GM21360 (cell line): ENCODE data around the gene GASK1A.
"Not testable (repeated sequence)": the region's sequence is repeated elsewhere in the genome, so short reads cannot be mapped to it uniquely, and the experiment has no call there.

Source experiments
- ATAC-seq: cut with Tn5 transposase; IDR thresholded peaks from one replicate; pipeline ENCODE4 v1.9.1; 2021; ENCODE audit warnings: mild to moderate bottlenecking, moderate library complexity; ENCODE audit not compliant: unreplicated experiment

Gene GASK1A

DNA sequence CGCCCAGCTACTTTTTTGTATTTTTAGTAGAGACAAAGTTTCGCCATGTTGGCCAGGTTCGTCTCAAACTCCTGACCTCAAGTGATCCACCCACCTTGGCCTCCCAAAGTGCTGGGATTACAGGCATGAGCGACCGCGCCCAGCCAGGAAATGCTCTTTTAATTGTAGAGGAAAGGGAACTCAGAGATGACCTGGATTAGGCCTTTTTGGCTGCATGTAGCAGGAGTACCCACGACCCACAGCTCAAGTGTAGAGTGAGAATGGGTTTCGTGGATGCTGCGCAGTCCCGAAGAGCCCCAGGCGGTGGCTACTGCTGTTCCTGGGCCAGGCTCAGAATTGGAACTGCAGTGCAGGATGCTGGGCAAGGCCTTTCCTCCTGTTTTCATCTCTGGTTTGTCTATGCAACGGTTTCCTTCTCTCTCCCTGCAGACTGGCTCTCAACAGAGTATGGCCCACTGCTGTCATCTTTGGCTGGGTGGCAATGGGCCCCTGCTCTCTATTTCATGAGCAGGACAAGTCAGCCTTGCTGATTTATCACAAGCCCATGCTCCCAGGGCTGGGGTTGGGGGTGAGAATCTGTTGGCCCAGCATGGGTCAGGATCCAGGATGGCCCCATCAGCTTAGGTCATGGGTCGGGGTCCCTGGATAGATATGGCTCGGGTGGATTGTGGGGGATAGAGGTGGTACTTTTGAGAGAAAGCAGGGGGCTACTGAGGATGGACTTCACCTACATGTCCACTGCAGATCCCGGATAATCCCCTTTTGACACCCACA lies 51.2 kb downstream of the GASK1A start:
- ATAC-seq: no peak

DNA sequence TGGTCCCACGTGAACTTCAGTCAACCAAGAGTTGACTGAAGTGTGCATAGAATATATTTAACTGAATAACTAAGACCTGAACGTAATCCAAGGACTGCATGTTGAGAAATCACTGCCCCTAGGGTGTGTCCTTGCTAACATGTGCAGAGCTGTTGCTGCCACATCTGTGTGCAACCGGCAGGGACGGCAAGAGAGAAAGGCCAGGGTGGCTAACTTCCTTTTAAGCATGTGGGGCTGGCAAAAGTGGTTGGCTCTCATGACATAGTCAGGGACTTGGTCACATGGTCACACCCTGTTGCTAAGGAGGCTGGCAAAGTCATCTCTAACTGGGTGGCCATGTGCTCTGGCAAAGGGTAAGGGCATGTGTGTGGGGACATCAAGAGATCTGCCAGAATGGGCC lies 52.4 kb downstream of the GASK1A start:
- ATAC-seq: no peak

GRCh38 chr3:43031889-43032545 lies 52.9 kb downstream of the GASK1A start:
- ATAC-seq: no peak

- no peak for ATAC-seq
These were observed 53.8 kb downstream of the GASK1A start for GRCh38 chr3:43032646-43033628.

GRCh38 chr3:43034200-43034599 lies 55.1 kb downstream of the GASK1A start:
- no peak for ATAC-seq

GRCh38 chr3:43034911-43035310 lies 55.8 kb downstream of the GASK1A start:
- no peak for ATAC-seq

GRCh38 chr3:43035801-43036365 lies 56.8 kb downstream of the GASK1A start:
- no peak for ATAC-seq

DNA sequence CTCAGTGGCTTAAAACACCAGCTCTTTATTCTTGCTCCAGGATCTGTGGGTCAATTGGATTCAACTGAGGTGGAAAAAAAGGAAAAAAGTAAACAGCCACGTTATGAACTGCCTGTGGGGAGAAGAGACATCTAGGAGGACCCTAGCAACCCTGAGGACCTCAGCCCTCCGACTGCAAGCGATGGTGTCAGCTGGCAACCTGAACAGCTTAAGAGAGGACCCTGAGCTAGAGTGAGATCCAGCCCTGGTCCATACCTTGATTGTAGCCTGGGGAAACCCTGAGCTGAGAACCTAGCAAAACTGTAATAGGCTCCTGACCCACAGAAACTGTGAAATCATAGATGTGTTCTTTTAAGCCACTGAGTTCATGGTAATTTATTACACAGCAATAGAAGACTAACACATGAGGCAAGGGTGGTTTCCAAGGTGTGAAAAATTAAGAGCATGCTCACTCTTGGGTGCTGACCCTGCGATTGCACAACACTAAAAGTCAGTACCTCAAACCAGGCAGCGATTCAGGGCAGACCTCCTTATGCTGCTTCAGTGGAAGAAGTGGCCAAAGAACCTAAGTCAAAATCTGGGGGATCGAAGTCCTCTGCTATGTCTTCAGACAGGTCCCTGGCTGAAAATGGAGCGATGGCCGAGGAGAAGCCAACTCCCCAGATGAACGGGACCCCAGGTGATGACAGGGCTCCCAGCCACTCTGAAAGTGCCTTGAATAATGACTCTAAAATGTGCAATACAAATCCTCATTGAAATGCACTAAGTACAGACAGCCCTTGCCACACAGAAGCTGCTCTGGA lies 57.7 kb downstream of the GASK1A start:
- ATAC-seq: no peak

GRCh38 chr3:43038010-43038409 lies 58.9 kb downstream of the GASK1A start:
- ATAC-seq: no peak

DNA sequence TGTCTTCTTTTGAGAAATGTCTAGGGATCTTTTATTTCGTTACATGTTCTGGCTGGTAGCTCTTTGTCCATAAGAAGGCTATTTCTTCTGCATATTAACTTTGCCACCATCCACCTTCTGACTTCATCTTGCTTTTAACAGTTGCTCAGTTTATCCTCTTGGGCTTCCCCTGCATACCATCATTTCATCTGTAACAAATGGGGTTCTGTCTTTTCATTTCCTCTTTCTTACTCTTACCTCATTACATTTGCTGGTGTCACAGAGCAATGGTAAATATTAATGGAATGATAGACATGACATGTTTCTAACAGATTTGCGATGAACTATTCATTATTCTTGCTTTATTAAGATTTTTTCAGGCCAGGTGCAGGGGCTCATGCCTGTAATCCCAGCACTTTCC lies 62.4 kb downstream of the GASK1A start:
- no peak for ATAC-seq

- ATAC-seq: no peak
These were observed 64.1 kb downstream of the GASK1A start for GRCh38 chr3:43043071-43043766.

DNA sequence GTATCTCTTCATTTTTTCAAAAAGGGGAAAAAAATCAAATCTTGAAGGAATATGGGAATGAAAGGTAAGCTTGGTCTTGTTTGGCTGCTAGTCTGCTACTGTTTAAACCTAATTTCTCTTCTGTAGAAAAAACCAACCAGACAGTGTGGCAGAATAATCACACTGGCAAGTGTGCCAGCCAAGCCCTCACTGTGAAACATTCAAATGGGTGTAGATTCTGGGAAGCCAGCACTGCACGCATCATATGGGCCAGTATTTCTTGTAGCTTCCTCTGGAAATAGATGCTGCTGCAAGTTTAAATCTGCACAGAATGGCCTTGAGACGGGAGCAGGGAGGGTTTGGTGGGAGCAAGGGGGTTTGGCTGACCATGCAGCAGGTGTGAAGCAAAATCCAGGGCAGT lies 64.7 kb downstream of the GASK1A start:
- no peak for ATAC-seq

- ATAC-seq: not testable (repeated sequence)
These were observed 66.0 kb downstream of the GASK1A start for GRCh38 chr3:43045079-43045478.

DNA sequence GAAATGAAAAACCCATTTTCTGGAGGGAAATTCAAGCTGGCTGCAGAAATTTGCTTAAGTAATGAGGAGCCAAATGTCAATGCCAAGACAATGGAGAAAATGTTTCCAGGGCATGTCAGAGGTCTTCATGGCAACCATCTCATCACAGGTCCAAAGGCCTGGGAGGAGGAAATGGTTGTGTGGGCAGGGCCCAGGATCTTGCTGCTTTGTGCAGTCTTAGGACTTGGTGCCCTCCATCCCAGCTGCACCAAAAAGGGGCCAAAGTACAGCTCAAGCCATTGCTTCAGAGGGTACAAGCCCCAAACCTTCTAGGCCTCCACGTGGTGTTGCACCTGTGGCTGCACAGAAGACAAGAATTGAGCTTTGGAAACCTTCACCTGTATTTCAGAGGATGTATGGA lies 67.5 kb downstream of the GASK1A start:
- ATAC-seq: no peak

DNA sequence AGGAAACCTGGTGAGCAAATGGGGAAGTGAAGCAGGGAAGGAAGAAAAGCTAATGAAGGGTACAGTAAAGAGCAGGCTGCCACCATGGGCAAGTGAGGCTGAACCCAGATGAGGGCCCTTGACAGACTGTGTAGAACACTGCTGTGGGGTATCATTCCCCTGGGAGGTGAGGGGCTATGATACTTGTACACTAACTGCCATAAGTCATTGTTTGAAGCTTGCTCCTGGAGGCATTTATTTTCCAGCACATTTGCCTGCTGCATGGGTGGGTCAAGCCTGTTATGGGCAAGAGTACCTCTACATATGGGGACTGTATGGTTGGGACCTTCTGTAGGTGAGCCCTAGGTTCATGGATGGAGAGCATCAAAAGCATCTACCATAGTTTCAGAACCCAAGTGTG lies 69.4 kb downstream of the GASK1A start:
- no peak for ATAC-seq

GRCh38 chr3:43053291-43053690 lies 74.2 kb downstream of the GASK1A start:
- ATAC-seq: no peak

DNA sequence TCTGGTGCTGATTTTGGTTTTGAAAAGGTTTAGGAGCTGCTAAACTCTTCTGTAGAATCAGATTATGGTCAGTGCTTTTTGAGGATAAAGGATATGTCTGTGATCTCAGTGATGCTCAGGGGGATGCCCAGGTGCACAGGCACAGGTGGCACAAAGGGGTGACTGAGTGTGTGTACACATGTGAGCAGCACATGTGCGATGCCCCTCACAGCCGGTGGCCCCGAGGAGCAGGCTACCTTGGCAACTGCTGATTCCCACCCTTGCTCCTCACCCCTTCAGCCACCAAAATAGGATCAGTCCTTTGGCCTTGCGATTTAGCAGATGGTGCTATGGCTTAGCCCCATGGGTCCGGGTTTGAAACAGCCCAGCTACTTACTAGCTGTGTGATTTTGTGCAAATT lies 75.6 kb downstream of the GASK1A start:
- no peak for ATAC-seq

DNA sequence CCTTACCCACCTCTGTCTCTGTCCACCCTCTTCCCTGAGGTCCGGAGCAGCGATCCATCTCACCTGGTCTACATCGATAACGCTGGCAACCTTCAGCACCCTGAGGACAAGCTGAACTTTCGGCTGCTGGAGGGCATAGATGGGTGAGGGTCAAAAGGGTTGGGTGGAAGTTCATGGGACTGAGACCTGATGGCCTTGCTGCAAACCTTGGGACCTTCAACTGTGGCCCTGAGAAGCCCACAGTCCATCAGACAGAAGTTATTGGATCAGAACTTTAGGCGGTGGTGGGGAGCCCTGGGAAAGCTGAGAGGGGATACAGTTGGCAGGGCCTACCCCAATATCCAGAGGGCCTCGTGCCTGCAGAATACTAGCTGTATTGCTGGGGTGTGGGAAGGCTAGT lies 76.3 kb downstream of the GASK1A start:
- ATAC-seq: no peak
